LNCAP (cell line): Measurements from ENCODE around the gene ACO1.

Experiments used
- CTCF ChIP-seq: fragments of 450-650 bp; IDR thresholded peaks from 2 replicates; pipeline ENCODE4 v1.5.1; 2017; ENCODE audit warnings: mild to moderate bottlenecking

Gene ACO1

GRCh38 chr9:32348106-32348695 lies 36.2 kb upstream of the ACO1 start:
- TF ChIP-seq CTCF = no peak

- TF ChIP-seq CTCF = no peak
Observed at GRCh38 chr9:32349013-32349412, 35.4 kb upstream of the ACO1 start.

GRCh38 chr9:32350682-32351081 lies 33.8 kb upstream of the ACO1 start:
- TF ChIP-seq CTCF = peak; percentile 63

- TF ChIP-seq CTCF = peak; percentile 19; the same call in 1 of the 2 replicates
Observed at GRCh38 chr9:32351845-32352244, 32.6 kb upstream of the ACO1 start.

- no peak for TF ChIP-seq CTCF
Observed at GRCh38 chr9:32359452-32359851, 25.0 kb upstream of the ACO1 start.

- TF ChIP-seq CTCF = no peak
Observed at GRCh38 chr9:32360983-32361673, 23.3 kb upstream of the ACO1 start.

GRCh38 chr9:32371279-32371678 lies 13.2 kb upstream of the ACO1 start:
- TF ChIP-seq CTCF = no peak
